GM21526 (cell line): ENCODE results near the gene C10orf71.

ENCODE experiments used
- ATAC-seq: cut with Tn5 transposase; IDR thresholded peaks from one replicate; pipeline ENCODE4 v1.9.1; 2021; ENCODE audit warnings: moderate library complexity; ENCODE audit not compliant: unreplicated experiment, low FRiP score

C10orf71 gene

GRCh38 chr10:49272251-49273081, 26.5 kb upstream of the C10orf71 start:
- ATAC-seq = no peak

GRCh38 chr10:49273082-49273465, 25.9 kb upstream of the C10orf71 start:
- no peak for ATAC-seq

GRCh38 chr10:49273626-49274025, 25.3 kb upstream of the C10orf71 start:
- ATAC-seq = no peak

GRCh38 chr10:49274886-49275285, 24.1 kb upstream of the C10orf71 start:
- ATAC-seq = no peak

- no peak for ATAC-seq
Observed at GRCh38 chr10:49275896-49276295, 23.1 kb upstream of the C10orf71 start.

- ATAC-seq = no peak
Observed at GRCh38 chr10:49276596-49276995, 22.4 kb upstream of the C10orf71 start.

- no peak for ATAC-seq
Observed at GRCh38 chr10:49277973-49278372, 21.0 kb upstream of the C10orf71 start.

- no peak for ATAC-seq
Observed at GRCh38 chr10:49278497-49278981, 20.4 kb upstream of the C10orf71 start.

GRCh38 chr10:49279015-49279880, 19.7 kb upstream of the C10orf71 start:
- no peak for ATAC-seq

GRCh38 chr10:49280001-49280408, 19.0 kb upstream of the C10orf71 start:
- no peak for ATAC-seq

- no peak for ATAC-seq
Observed at GRCh38 chr10:49281461-49281860, 17.5 kb upstream of the C10orf71 start.

GRCh38 chr10:49282306-49282705, 16.7 kb upstream of the C10orf71 start:
- ATAC-seq = no peak

- ATAC-seq = no peak
Observed at GRCh38 chr10:49282879-49283341, 16.1 kb upstream of the C10orf71 start.

- ATAC-seq = no peak
Observed at GRCh38 chr10:49283491-49283890, 15.5 kb upstream of the C10orf71 start.

GRCh38 chr10:49284356-49284755, 14.6 kb upstream of the C10orf71 start:
- no peak for ATAC-seq

GRCh38 chr10:49285232-49285631, 13.7 kb upstream of the C10orf71 start:
- ATAC-seq = no peak

- ATAC-seq = no peak
Observed at GRCh38 chr10:49286686-49287085, 12.3 kb upstream of the C10orf71 start.

- ATAC-seq = no peak
Observed at GRCh38 chr10:49287689-49288340, 11.2 kb upstream of the C10orf71 start.

GRCh38 chr10:49288341-49289065, 10.5 kb upstream of the C10orf71 start:
- ATAC-seq = no peak

GRCh38 chr10:49289480-49289879, 9.5 kb upstream of the C10orf71 start:
- ATAC-seq = no peak
